ENCODE measurements around the gene OCSTAMP.

Gene OCSTAMP

GRCh38 chr20:46541229-46541935, 9.1 kb downstream of the OCSTAMP start:
- peaks cover 54% of the 10 kb centered on the region for H3K27me3 Mint-ChIP-seq
- H3K4me3 Mint-ChIP-seq = no peak overlapping the region
- H3K9me3 Mint-ChIP-seq = no peaks in the 10 kb centered on the region
- no peaks in the 10 kb centered on the region for H3K4me1 Mint-ChIP-seq (ENCODE audit: low read depth)
- intact Hi-C loops (cut with micrococcal nuclease) = no loop called here
- H3K36me3 Mint-ChIP-seq (ENCODE audit: low read depth) = no peaks in the 10 kb centered on the region
- no peak overlapping the region for H3K27ac Mint-ChIP-seq

- no peaks in the 10 kb centered on the region for H3K36me3 Mint-ChIP-seq (ENCODE audit: low read depth)
- intact Hi-C loops (cut with micrococcal nuclease) = no loop called here
- peaks cover 55% of the 10 kb centered on the region for H3K27me3 Mint-ChIP-seq
- H3K9me3 Mint-ChIP-seq = no peaks in the 10 kb centered on the region
- no peak overlapping the region for H3K4me3 Mint-ChIP-seq
- no peaks in the 10 kb centered on the region for H3K4me1 Mint-ChIP-seq (ENCODE audit: low read depth)
- H3K27ac Mint-ChIP-seq = no peak overlapping the region
These were observed 11.3 kb downstream of the OCSTAMP start for GRCh38 chr20:46539113-46539512.

GRCh38 chr20:46530640-46531039, 19.8 kb downstream of the OCSTAMP start:
- no peaks in the 10 kb centered on the region for H3K9me3 Mint-ChIP-seq
- peaks cover 33% of the 10 kb centered on the region for H3K27me3 Mint-ChIP-seq
- no peaks in the 10 kb centered on the region for H3K4me1 Mint-ChIP-seq (ENCODE audit: low read depth)
- no peaks in the 10 kb centered on the region for H3K36me3 Mint-ChIP-seq (ENCODE audit: low read depth)
- intact Hi-C loops (cut with micrococcal nuclease) = no loop called here
- H3K4me3 Mint-ChIP-seq = no peak overlapping the region
- no peak overlapping the region for H3K27ac Mint-ChIP-seq

GRCh38 chr20:46523696-46524328, 26.6 kb downstream of the OCSTAMP start:
- no peaks in the 10 kb centered on the region for H3K36me3 Mint-ChIP-seq (ENCODE audit: low read depth)
- H3K9me3 Mint-ChIP-seq = no peaks in the 10 kb centered on the region
- intact Hi-C loops (cut with micrococcal nuclease) = no loop called here
- no peaks in the 10 kb centered on the region for H3K4me1 Mint-ChIP-seq (ENCODE audit: low read depth)
- H3K4me3 Mint-ChIP-seq = no peak overlapping the region
- peaks cover 35% of the 10 kb centered on the region for H3K27me3 Mint-ChIP-seq
- H3K27ac Mint-ChIP-seq = no peak overlapping the region

GRCh38 chr20:46523108-46523507, 27.3 kb downstream of the OCSTAMP start:
- H3K27ac Mint-ChIP-seq = no peak overlapping the region
- H3K4me1 Mint-ChIP-seq (ENCODE audit: low read depth) = no peaks in the 10 kb centered on the region
- intact Hi-C loops (cut with micrococcal nuclease) = no loop called here
- peaks cover 31% of the 10 kb centered on the region for H3K27me3 Mint-ChIP-seq
- no peaks in the 10 kb centered on the region for H3K36me3 Mint-ChIP-seq (ENCODE audit: low read depth)
- no peak overlapping the region for H3K4me3 Mint-ChIP-seq
- no peaks in the 10 kb centered on the region for H3K9me3 Mint-ChIP-seq

- Mint-ChIP-seq H3K9me3 (no peaks in the 10 kb centered on the region), H3K4me1 (ENCODE audit: low read depth) (no peaks in the 10 kb centered on the region), H3K36me3 (ENCODE audit: low read depth) (no peaks in the 10 kb centered on the region), H3K27me3 (peaks cover 18% of the 10 kb centered on the region), H3K27ac (no peak overlapping the region), H3K4me3 (no peak overlapping the region)
- intact Hi-C loops (cut with micrococcal nuclease) = loop anchor here (1.0 kb wide), 3 partner anchors 41 to 179 kb away; no protein-coding TSS in a partner anchor
These were observed 29.4 kb downstream of the OCSTAMP start for GRCh38 chr20:46520976-46521579.

GRCh38 chr20:46520540-46520939, 29.9 kb downstream of the OCSTAMP start:
- H3K36me3 Mint-ChIP-seq (ENCODE audit: low read depth) = no peaks in the 10 kb centered on the region
- H3K4me1 Mint-ChIP-seq (ENCODE audit: low read depth) = no peaks in the 10 kb centered on the region
- intact Hi-C loops (cut with micrococcal nuclease) = no loop called here
- no peaks in the 10 kb centered on the region for H3K9me3 Mint-ChIP-seq
- H3K27me3 Mint-ChIP-seq = peaks cover 16% of the 10 kb centered on the region
- H3K4me3 Mint-ChIP-seq = no peak overlapping the region
- no peak overlapping the region for H3K27ac Mint-ChIP-seq

- intact Hi-C loops (cut with micrococcal nuclease) = no loop called here
- Mint-ChIP-seq H3K27ac (no peak overlapping the region), H3K4me3 (no peak overlapping the region), H3K27me3 (peaks cover 18% of the 10 kb centered on the region), H3K4me1 (ENCODE audit: low read depth) (no peaks in the 10 kb centered on the region), H3K36me3 (ENCODE audit: low read depth) (no peaks in the 10 kb centered on the region), H3K9me3 (no peaks in the 10 kb centered on the region)
These were observed 30.9 kb downstream of the OCSTAMP start for GRCh38 chr20:46519471-46520068.

GRCh38 chr20:46512943-46513844, 37.3 kb downstream of the OCSTAMP start, which contains the start of gene ZNF334:
ZNF334 (minus strand) TSS chr20:46513559; CDS start chr20:46512102, 1,457 bp downstream.
- Mint-ChIP-seq H3K36me3 (ENCODE audit: low read depth) (no peaks in the 10 kb centered on the region), H3K27me3 (peaks cover 22% of the 10 kb centered on the region), H3K9me3 (no peaks in the 10 kb centered on the region), H3K4me3 (peak within 1 kb of the TSS; percentile 73), H3K4me1 (ENCODE audit: low read depth) (peaks cover 11% of the 10 kb centered on the region), H3K27ac (peak within 1 kb of the TSS; percentile 37)
- intact Hi-C loops (cut with micrococcal nuclease) = no loop called here

- Mint-ChIP-seq H3K4me1 (ENCODE audit: low read depth) (peaks cover 11% of the 10 kb centered on the region), H3K9me3 (no peaks in the 10 kb centered on the region), H3K27ac (no peak overlapping the region), H3K27me3 (peaks cover 21% of the 10 kb centered on the region), H3K4me3 (no peak overlapping the region), H3K36me3 (ENCODE audit: low read depth) (no peaks in the 10 kb centered on the region)
- intact Hi-C loops (cut with micrococcal nuclease) = no loop called here
These were observed 40.9 kb downstream of the OCSTAMP start for GRCh38 chr20:46509523-46509922.

- no peak overlapping the region for H3K4me3 Mint-ChIP-seq
- no peak overlapping the region for H3K27ac Mint-ChIP-seq
- no peaks in the 10 kb centered on the region for H3K36me3 Mint-ChIP-seq (ENCODE audit: low read depth)
- H3K9me3 Mint-ChIP-seq = peaks cover 13% of the 10 kb centered on the region
- H3K4me1 Mint-ChIP-seq (ENCODE audit: low read depth) = peaks cover 2% of the 10 kb centered on the region
- H3K27me3 Mint-ChIP-seq = peaks cover 12% of the 10 kb centered on the region
- intact Hi-C loops (cut with micrococcal nuclease) = no loop called here
These were observed 42.6 kb downstream of the OCSTAMP start for GRCh38 chr20:46507760-46508407.

- intact Hi-C loops (cut with micrococcal nuclease) = no loop called here
- Mint-ChIP-seq H3K27me3 (peaks cover 12% of the 10 kb centered on the region), H3K9me3 (peaks cover 32% of the 10 kb centered on the region), H3K4me1 (ENCODE audit: low read depth) (no peaks in the 10 kb centered on the region), H3K36me3 (ENCODE audit: low read depth) (no peaks in the 10 kb centered on the region), H3K27ac (no peak overlapping the region), H3K4me3 (no peak overlapping the region)
These were observed 44.9 kb downstream of the OCSTAMP start for GRCh38 chr20:46505506-46505905.

- peaks cover 32% of the 10 kb centered on the region for H3K9me3 Mint-ChIP-seq
- H3K27ac Mint-ChIP-seq = no peak overlapping the region
- H3K27me3 Mint-ChIP-seq = peaks cover 2% of the 10 kb centered on the region
- intact Hi-C loops (cut with micrococcal nuclease) = no loop called here
- no peaks in the 10 kb centered on the region for H3K36me3 Mint-ChIP-seq (ENCODE audit: low read depth)
- no peaks in the 10 kb centered on the region for H3K4me1 Mint-ChIP-seq (ENCODE audit: low read depth)
- no peak overlapping the region for H3K4me3 Mint-ChIP-seq
These were observed 48.5 kb downstream of the OCSTAMP start for GRCh38 chr20:46501961-46502360.
